Measurements from ENCODE around the gene LIG3. TPM values are rescaled to one million over a fixed set of nuclear protein-coding genes. Genes with fewer than 3 reads are reported as not detected.

Gene LIG3
- polyA plus RNA-seq, 3 donors: 6.0 to 14.6 (median 7.5) TPM

DNA sequence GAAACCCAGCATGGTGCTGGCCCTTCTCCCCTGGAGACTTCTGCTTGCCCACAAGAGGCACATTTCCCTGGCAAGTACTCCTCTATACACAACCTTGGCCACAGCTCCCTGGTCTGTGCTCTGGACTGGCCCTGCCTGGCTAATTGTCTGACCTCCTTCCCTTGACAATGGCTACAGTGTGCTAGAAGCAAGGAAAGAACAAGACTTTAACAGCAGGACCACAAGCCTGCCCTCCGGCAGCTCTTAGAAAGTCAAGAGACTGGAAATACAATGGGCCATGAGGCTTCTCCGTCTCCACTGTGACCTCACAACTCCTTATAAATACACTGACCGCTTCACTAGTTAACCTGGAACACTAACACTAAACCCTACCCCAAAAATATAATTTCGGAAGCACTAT lies 36.7 kb downstream of the LIG3 start:
- Histone ChIP-seq H3K4me1 (ENCODE audit: control insufficient read depth in 1 of 2, insufficient read depth in 2 of 2, low read length in 2 of 2) (no peaks in the 10 kb centered on the region), H3K27ac (ENCODE audit: low read depth in 1 of 2, low read length in 2 of 2) (no peak overlapping the region), H3K36me3 (replicated peaks in 1 of 2; ENCODE audit: control insufficient read depth in 1 of 2, insufficient read depth in 2 of 2, low read length in 2 of 2) (peaks cover 80 to 100% of the 10 kb centered on the region in 2 donors), H3K9me3 (replicated peaks in 1 of 2; ENCODE audit: control insufficient read depth in 1 of 2, insufficient read depth in 1 of 2, low read length in 2 of 2) (no peaks in the 10 kb centered on the region), H3K4me3 (replicated peaks in 1 of 3; ENCODE audit: low read depth in 2 of 3, low read length in 3 of 3) (no peak overlapping the region), H4K20me1 (ENCODE audit: insufficient read depth, low read length) (peaks cover 5% of the 10 kb centered on the region), H3K79me2 (ENCODE audit: insufficient read depth, low read length) (no peaks in the 10 kb centered on the region), H3K9ac (ENCODE audit: insufficient read depth, low read length, poor library complexity, severe bottlenecking) (no peak overlapping the region), H3K4me2 (replicated peaks; ENCODE audit: extremely low read depth, low read length, poor library complexity, severe bottlenecking) (no peak overlapping the region), H3K27me3 (ENCODE audit: control insufficient read depth in 2 of 2, insufficient read depth in 2 of 2, low read length in 2 of 2) (no peaks in the 10 kb centered on the region), H2AFZ (ENCODE audit: insufficient read depth, low read depth, low read length, poor library complexity, severe bottlenecking) (no peak overlapping the region)
- Mint-ChIP-seq H3K4me3 (no peak overlapping the region), H3K4me1 (peaks cover under 1% of the 10 kb centered on the region), H3K9me3 (no peaks in the 10 kb centered on the region), H3K36me3 (peaks cover 88 to 98% of the 10 kb centered on the region in 2 donors), H3K27me3 (ENCODE audit: low read depth in 3 of 3) (peaks cover 0 to 2% (median 0%) of the 10 kb centered on the region in 3 donors), H3K27ac (peak overlapping the region in 4 of 7 donors; percentile 1 to 24 (median 9))
- no peak for TF ChIP-seq CTCF (IDR thresholded peaks at IDR 0.05)
- no peak for DNase-seq
- 100% methylated on average over 2 of the region's 4 CpGs for WGBS (ENCODE audit: insufficient coverage)
- intact Hi-C loops (cut with micrococcal nuclease): no loop called here

DNA sequence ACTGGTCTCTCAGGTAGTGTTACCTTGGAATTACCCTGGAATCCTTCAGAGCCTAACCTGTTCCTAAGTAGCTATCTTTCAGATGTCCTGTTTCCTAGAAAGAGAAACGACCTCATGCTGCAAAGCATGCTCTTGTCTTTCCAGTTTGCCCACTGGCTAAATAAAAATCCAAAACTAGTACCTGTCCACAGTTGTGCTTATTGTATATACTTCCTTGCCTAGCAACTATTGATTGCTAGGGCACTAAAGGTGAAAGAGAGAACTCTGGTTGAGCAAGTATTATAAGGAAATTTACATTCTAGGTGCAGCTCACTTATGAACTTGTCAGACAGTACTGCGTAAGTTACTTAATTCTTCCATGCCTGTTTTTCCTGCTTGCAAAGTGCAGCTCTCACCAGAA lies 38.5 kb downstream of the LIG3 start:
- no peak for TF ChIP-seq CTCF (IDR thresholded peaks at IDR 0.05)
- peaks cover 73 to 89% of the 10 kb centered on the region in 2 donors for H3K36me3 Mint-ChIP-seq
- no peaks in the 10 kb centered on the region for H3K9me3 Mint-ChIP-seq
- no peak overlapping the region for H3K4me3 Mint-ChIP-seq
- peaks cover 12 to 17% of the 10 kb centered on the region in 2 donors for H3K4me1 ChIP-seq (ENCODE audit: control insufficient read depth in 1 of 2, insufficient read depth in 2 of 2, low read length in 2 of 2)
- H3K27ac ChIP-seq (ENCODE audit: low read depth in 1 of 2, low read length in 2 of 2): no peak overlapping the region
- DNase-seq: no peak
- H3K27me3 ChIP-seq (ENCODE audit: control insufficient read depth in 2 of 2, insufficient read depth in 2 of 2, low read length in 2 of 2): no peaks in the 10 kb centered on the region
- peaks cover under 1% of the 10 kb centered on the region for H3K79me2 ChIP-seq (ENCODE audit: insufficient read depth, low read length)
- H3K27me3 Mint-ChIP-seq (ENCODE audit: low read depth in 3 of 3): peaks cover 0 to 2% (median 0%) of the 10 kb centered on the region in 3 donors
- no peak overlapping the region for H3K4me2 ChIP-seq (replicated peaks; ENCODE audit: extremely low read depth, low read length, poor library complexity, severe bottlenecking)
- no peak overlapping the region for H3K27ac Mint-ChIP-seq
- WGBS (ENCODE audit: insufficient coverage): 100% methylated on average over 1 of the region's 2 CpGs
- H4K20me1 ChIP-seq (ENCODE audit: insufficient read depth, low read length): peaks cover 22% of the 10 kb centered on the region
- no peak overlapping the region for H3K4me3 ChIP-seq (replicated peaks in 1 of 3; ENCODE audit: low read depth in 2 of 3, low read length in 3 of 3)
- H3K36me3 ChIP-seq (replicated peaks in 1 of 2; ENCODE audit: control insufficient read depth in 1 of 2, insufficient read depth in 2 of 2, low read length in 2 of 2): peaks cover 67 to 92% of the 10 kb centered on the region in 2 donors
- H2AFZ ChIP-seq (ENCODE audit: insufficient read depth, low read depth, low read length, poor library complexity, severe bottlenecking): no peak overlapping the region
- no peak overlapping the region for H3K9ac ChIP-seq (ENCODE audit: insufficient read depth, low read length, poor library complexity, severe bottlenecking)
- intact Hi-C loops (cut with micrococcal nuclease): no loop called here
- H3K9me3 ChIP-seq (replicated peaks in 1 of 2; ENCODE audit: control insufficient read depth in 1 of 2, insufficient read depth in 1 of 2, low read length in 2 of 2): no peaks in the 10 kb centered on the region
- peaks cover 18% of the 10 kb centered on the region for H3K4me1 Mint-ChIP-seq

All from CD14-positive monocyte (primary cell).